ENCODE data around the gene DMAC2.
"Not testable (repeated sequence)": the region's sequence is repeated elsewhere in the genome, so short reads cannot be mapped to it uniquely, and the experiment has no call there.

DMAC2 gene

DNA sequence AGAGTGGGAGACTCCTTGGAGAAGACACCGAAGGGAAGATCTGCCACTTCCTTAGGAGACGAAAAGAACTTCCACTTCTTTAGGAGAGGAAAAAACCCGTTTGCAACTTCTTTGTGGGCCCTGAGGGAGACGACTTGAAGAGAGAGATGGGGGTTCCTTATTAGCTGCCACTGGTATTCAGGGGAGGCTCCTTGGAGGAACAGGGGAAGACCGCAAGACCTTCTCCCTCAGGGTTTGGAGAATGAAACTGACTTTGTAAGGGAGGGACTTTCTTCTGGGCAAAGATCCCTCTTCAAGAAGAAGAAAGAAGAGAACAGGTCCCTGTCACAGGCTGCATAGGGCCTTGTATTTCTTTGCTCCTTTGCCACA is 41.7 kb downstream of the DMAC2 start:
- DNase-seq, result no peak

DNA sequence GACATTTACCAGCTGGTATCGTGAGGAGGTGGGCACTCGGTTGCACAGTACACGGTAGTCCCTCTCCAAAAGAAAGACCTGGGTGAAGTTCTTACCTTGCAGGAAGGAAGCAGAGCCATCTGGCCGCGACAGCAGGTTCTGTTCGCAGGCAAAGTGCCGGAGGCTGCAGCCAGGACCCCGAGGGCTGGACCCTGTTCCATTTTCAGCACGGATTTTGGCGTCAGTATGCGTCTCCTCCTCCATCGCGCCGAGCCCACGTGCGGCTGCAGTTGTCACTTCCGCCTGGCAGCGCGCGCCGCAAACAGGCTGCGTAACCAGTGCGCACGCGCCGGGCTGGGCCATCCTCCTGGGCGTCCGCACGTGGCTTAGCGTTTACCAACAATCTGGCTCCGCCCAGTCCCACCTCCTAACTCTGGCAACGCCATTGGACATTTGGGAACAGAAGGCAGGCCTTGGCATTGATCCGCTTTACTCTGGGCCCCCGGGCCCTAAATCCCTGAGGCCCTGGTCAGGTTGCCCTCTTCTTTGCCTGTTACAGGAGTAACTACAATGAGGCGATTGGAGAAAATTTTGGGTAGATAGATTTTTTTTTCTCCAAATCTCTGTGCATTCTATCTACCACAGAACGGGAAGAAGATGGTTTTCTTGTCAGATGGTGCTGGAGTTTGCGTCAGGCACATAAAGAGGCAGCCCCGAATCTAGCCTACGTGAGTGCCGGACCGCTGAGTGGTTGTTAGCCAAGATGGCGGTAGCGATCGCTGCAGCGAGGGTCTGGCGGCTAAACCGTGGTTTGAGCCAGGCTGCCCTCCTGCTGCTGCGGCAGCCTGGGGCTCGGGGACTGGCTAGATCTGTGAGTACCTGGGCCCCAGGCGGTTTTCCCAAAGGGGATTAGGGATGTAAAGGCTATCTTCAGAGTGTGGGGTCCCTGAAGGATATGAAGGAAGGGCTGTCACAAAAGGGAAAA is 42.3 kb downstream of the DMAC2 start, which contains the start of the genes BCKDHA and EXOSC5:
Gene BCKDHA (plus strand): TSS at position 733 of the 964 bp plus-strand sequence. CDS start 10 bp downstream, at position 743.
Gene EXOSC5 (minus strand): TSS at position 274 of the 964 bp plus-strand sequence. CDS start 31 bp downstream, at position 243.
- peak; percentile 97 for DNase-seq

- DNase-seq, result no peak
Measured at GRCh38 chr19:41395355-41395754, 44.4 kb downstream of the DMAC2 start.

GRCh38 chr19:41392775-41393174 is 46.9 kb downstream of the DMAC2 start:
- DNase-seq, result no peak

GRCh38 chr19:41391618-41392017 is 48.1 kb downstream of the DMAC2 start:
- no peak for DNase-seq

DNA sequence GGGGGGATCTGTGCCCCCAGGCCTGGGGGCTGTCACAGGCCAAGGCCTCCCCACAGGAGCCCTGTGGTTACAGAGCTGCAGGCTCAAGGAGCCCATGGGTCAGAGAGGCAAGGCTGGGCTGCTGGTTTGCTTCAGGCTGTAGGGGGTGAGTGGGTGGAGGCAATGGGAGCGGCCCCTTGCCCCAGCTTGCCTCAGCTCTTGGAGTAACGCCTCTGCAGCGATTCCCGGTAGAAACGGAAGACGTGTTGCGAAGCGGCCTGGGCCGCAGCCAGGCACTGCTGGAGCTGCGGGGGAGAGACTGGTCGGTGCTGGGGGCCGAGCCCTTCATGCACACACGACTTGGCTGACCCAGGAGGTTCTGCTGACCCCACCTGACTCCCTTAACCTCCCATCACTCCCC is 53.3 kb downstream of the DMAC2 start:
- DNase-seq, result no peak

DNA sequence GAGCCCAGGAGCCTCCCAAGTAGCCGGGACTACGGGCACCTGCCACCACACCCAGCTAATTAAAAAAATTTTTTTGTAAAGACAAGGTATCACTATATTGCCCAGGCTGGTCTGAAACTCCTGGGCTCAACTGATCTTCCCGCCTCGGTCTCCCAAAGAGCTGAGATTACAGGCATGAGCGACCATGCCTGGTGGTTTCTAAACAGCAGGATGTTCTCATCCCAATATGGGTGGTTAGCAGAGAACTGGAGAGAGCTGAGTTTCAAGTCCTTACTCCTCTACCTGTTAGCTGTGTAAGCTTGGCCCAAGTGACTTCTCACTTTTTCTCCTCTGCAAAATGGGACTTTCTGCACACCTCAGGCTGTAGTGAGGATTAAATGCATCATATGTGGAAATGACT is 55.4 kb downstream of the DMAC2 start:
- no peak for DNase-seq

GRCh38 chr19:41381536-41381935 is 58.2 kb downstream of the DMAC2 start:
- DNase-seq, result not testable (repeated sequence)

All from GF-D8 (cell line).